ENCODE results near the gene AMPD3.

DNA sequence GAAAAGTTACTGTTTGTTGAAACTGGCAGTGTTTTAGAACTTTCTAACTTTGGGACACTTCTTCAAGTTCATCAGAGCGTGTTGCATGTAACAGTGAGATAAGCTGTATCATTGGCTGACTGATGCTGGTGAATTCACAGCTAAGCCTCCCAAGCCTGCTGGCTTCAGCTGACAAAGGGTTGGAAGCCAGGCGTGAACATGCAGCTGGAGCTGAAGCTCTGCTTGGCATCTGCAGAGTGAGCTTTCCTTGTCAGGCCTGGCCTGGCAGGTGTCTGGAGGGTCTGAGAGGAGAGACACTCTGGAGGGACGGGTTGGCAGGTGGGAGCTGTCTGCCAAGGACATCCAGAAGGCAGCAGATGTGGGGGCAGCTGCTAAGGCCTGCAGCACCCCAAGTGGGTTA, 1.5 kb downstream of the AMPD3 start:
- TF ChIP-seq POLR2A (IDR thresholded peaks at IDR 0.05) (no peak), CTCF (IDR thresholded peaks at IDR 0.05 in 4 of 5, conservative IDR thresholded peaks at IDR 0.05 in 1 of 5) (no peak)
